Measurements from ENCODE around the gene MAN2A1.

Gene MAN2A1

DNA sequence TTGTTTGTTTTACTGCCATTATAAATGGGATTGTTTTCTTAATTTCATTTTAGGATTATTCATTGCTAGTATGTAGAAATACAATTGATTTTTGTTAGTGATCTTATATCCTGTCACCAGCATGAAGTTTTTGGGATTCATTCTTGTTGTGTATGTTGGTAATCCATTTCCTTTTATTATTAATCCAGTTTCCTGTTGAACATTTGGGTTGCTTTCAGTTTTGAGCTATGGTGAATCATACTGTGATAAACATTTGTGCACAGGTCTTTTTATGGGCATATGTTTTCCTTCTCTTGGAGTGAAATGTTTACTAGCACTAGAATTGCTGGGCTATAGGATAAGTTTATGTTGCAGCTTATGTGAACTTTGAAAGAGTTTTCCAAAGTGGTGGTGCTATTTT is 69.6 kb downstream of the MAN2A1 start:
- TF ChIP-seq TAF1 (IDR thresholded peaks at IDR 0.05; ENCODE audit: low read depth) (no peak), NFIC (IDR thresholded peaks at IDR 0.05) (no peak), YY1 (IDR thresholded peaks at IDR 0.05; ENCODE audit: low read depth) (no peak), CREB1 (IDR thresholded peaks at IDR 0.05; ENCODE audit: low read depth) (no peak), CEBPB (IDR thresholded peaks at IDR 0.05) (no peak), ZBTB7A (IDR thresholded peaks at IDR 0.05; ENCODE audit: low read depth) (no peak), TCF12 (IDR thresholded peaks at IDR 0.05; ENCODE audit: low read depth) (no peak)
- TF ChIP-seq, protein P1, sequence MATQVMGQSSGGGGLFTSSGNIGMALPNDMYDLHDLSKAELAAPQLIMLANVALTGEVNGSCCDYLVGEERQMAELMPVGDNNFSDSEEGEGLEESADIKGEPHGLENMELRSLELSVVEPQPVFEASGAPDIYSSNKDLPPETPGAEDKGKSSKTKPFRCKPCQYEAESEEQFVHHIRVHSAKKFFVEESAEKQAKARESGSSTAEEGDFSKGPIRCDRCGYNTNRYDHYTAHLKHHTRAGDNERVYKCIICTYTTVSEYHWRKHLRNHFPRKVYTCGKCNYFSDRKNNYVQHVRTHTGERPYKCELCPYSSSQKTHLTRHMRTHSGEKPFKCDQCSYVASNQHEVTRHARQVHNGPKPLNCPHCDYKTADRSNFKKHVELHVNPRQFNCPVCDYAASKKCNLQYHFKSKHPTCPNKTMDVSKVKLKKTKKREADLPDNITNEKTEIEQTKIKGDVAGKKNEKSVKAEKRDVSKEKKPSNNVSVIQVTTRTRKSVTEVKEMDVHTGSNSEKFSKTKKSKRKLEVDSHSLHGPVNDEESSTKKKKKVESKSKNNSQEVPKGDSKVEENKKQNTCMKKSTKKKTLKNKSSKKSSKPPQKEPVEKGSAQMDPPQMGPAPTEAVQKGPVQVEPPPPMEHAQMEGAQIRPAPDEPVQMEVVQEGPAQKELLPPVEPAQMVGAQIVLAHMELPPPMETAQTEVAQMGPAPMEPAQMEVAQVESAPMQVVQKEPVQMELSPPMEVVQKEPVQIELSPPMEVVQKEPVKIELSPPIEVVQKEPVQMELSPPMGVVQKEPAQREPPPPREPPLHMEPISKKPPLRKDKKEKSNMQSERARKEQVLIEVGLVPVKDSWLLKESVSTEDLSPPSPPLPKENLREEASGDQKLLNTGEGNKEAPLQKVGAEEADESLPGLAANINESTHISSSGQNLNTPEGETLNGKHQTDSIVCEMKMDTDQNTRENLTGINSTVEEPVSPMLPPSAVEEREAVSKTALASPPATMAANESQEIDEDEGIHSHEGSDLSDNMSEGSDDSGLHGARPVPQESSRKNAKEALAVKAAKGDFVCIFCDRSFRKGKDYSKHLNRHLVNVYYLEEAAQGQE (IDR thresholded peaks at IDR 0.05; ENCODE audit: low read depth) = no peak
- TF ChIP-seq, protein P2, sequence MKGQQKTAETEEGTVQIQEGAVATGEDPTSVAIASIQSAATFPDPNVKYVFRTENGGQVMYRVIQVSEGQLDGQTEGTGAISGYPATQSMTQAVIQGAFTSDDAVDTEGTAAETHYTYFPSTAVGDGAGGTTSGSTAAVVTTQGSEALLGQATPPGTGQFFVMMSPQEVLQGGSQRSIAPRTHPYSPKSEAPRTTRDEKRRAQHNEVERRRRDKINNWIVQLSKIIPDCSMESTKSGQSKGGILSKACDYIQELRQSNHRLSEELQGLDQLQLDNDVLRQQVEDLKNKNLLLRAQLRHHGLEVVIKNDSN (IDR thresholded peaks at IDR 0.05) = no peak

DNA sequence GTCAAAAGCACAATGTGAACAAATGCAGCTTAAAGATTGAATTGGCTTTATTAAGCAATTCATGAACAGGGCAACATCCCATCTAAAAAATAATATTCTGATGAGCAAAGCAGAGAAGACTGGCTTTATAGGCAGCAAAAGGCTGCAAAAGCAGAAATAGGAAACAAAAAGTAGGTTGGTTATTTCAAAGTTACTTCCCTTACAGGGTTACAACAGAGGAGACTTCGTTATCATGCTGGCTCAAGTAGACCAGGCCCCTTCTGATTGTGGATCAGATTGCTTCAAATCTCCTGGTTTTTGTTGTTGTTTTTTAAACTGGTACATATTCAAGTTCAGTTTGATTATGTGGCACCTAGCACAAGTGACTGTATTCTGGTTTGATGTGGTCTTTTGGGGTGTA is 73.1 kb downstream of the MAN2A1 start:
- TF ChIP-seq, protein P1 (IDR thresholded peaks at IDR 0.05; ENCODE audit: low read depth) = no peak
- TF ChIP-seq TAF1 (IDR thresholded peaks at IDR 0.05; ENCODE audit: low read depth) (no peak), RAD21 (IDR thresholded peaks at IDR 0.05; ENCODE audit: low read depth) (no peak), TEAD4 (IDR thresholded peaks at IDR 0.05) (no peak), CEBPB (IDR thresholded peaks at IDR 0.05) (no peak), EGR1 (IDR thresholded peaks at IDR 0.05) (no peak), ZBTB7A (IDR thresholded peaks at IDR 0.05; ENCODE audit: low read depth) (no peak), EP300 (IDR thresholded peaks at IDR 0.05; ENCODE audit: borderline replicate concordance) (no peak), CREB1 (IDR thresholded peaks at IDR 0.05; ENCODE audit: low read depth) (no peak), FOXM1 (IDR thresholded peaks at IDR 0.05; ENCODE audit: borderline replicate concordance, low read depth) (no peak), TCF12 (IDR thresholded peaks at IDR 0.05; ENCODE audit: low read depth) (no peak), YY1 (IDR thresholded peaks at IDR 0.05; ENCODE audit: low read depth) (no peak), NFIC (IDR thresholded peaks at IDR 0.05) (no peak)
- TF ChIP-seq, protein P3, sequence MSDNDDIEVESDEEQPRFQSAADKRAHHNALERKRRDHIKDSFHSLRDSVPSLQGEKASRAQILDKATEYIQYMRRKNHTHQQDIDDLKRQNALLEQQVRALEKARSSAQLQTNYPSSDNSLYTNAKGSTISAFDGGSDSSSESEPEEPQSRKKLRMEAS (IDR thresholded peaks at IDR 0.05) = no peak
- TF ChIP-seq, protein P2 (IDR thresholded peaks at IDR 0.05) = no peak

DNA sequence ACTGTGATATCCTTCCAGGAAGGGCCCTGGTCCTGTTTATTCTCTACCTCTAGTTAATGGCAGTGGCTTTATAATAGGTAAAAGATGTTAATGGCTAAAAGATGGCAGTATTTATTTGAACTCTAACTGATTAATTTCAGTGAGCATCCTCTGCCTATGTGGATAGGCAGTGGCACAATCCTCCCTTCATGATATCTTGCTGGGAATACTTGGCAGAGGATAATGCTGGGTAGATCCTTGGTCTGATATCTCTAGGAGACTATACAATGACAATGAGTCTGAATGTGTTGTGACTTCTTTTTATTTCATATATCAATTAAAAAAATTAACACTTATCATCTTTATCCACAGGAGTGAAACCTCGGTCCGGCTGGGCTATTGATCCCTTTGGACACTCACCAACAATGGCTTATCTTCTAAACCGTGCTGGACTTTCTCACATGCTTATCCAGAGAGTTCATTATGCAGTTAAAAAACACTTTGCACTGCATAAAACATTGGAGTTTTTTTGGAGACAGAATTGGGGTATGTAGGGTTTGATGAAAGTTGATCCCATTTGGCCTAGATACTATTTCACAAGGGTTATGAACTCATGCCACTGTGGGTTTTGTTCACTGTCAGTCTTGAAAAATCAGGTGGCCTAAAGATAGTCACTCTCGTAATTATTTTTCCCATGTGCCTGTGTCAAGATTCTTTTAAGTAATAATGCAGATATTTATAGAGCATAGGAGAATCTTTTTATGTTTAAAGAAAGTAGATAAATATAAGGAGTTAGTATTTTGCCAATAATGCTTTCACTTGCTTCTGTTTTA is 77.7 kb downstream of the MAN2A1 start:
- no peak for TF ChIP-seq TEAD4 (IDR thresholded peaks at IDR 0.05)
- no peak for TF ChIP-seq CEBPB (IDR thresholded peaks at IDR 0.05)

DNA sequence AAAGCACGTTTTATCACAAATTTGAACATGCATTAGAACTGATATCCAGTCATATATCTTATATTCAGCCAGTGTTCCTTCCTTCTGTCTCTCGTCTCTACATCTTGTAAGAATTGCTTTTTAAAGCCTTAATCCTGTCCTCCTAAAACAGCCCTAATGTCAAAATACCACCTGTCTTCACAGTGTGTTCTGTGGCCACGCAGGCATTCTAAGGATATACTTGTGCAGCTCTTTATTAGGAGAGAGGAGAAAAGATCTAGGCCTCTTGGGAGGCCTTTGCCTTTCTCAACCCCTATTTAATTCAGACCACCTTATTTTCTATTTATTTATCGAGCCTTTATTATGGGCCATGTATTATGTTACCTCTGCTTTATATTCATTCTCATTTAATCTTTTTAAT is 78.3 kb downstream of the MAN2A1 start:
- TF ChIP-seq YY1 (IDR thresholded peaks at IDR 0.05; ENCODE audit: low read depth) = no peak
- TF ChIP-seq, protein P2 (IDR thresholded peaks at IDR 0.05) = no peak
- TF ChIP-seq, protein P1 (IDR thresholded peaks at IDR 0.05; ENCODE audit: low read depth) = no peak
- no peak for TF ChIP-seq TEAD4 (IDR thresholded peaks at IDR 0.05)
- no peak for TF ChIP-seq CEBPB (IDR thresholded peaks at IDR 0.05)
- no peak for TF ChIP-seq TCF12 (IDR thresholded peaks at IDR 0.05; ENCODE audit: low read depth)
- TF ChIP-seq ZBTB7A (IDR thresholded peaks at IDR 0.05; ENCODE audit: low read depth) = no peak
- no peak for TF ChIP-seq EP300 (IDR thresholded peaks at IDR 0.05; ENCODE audit: borderline replicate concordance)
- TF ChIP-seq TAF1 (IDR thresholded peaks at IDR 0.05; ENCODE audit: low read depth) = no peak
- TF ChIP-seq FOXM1 (IDR thresholded peaks at IDR 0.05; ENCODE audit: borderline replicate concordance, low read depth) = no peak
- TF ChIP-seq CREB1 (IDR thresholded peaks at IDR 0.05; ENCODE audit: low read depth) = no peak
- TF ChIP-seq, protein P3 (IDR thresholded peaks at IDR 0.05) = no peak
- TF ChIP-seq NFIC (IDR thresholded peaks at IDR 0.05) = no peak
- TF ChIP-seq EGR1 (IDR thresholded peaks at IDR 0.05) = no peak
- no peak for TF ChIP-seq RAD21 (IDR thresholded peaks at IDR 0.05; ENCODE audit: low read depth)
